Nephron (organoid): Measurements from ENCODE around the gene UROC1.

Experiments
- H3K27ac Mint-ChIP-seq, 3 experiments: 2 replicates each; pipeline ENCODE4 v1.8.0; 2020; ENCODE audit warnings: mixed read lengths in 3 of 3, mild to moderate bottlenecking in 2 of 3, moderate library complexity in 1 of 3
- H3K27me3 Mint-ChIP-seq: 2 replicates; pipeline ENCODE4 v1.8.0; 2021; ENCODE audit warnings: low read depth, mild to moderate bottlenecking, moderate library complexity, mixed read lengths
- H3K36me3 Mint-ChIP-seq: 2 replicates; pipeline ENCODE4 v1.8.0; 2020; ENCODE audit warnings: low read depth, mixed read lengths
- H3K4me1 Mint-ChIP-seq: 2 replicates; pipeline ENCODE4 v1.8.0; 2020; ENCODE audit warnings: mixed read lengths
- H3K4me3 Mint-ChIP-seq, 3 experiments: 2 replicates each; pipeline ENCODE4 v1.8.0; 2020; ENCODE audit warnings: mild to moderate bottlenecking in 3 of 3, mixed read lengths in 3 of 3, moderate library complexity in 2 of 3
- H3K9me3 Mint-ChIP-seq: 2 replicates; pipeline ENCODE4 v1.8.0; 2020; ENCODE audit warnings: mixed read lengths
- CTCF ChIP-seq, 3 experiments: fragments of 200-600 bp; sonication (generic); IDR thresholded peaks; one replicate each; pipeline ENCODE4 v1.5.0; 2021; ENCODE audit warnings: antibody characterized with exemption in 3 of 3; ENCODE audit not compliant: unreplicated experiment in 3 of 3

The UROC1 gene

GRCh38 chr3:126547721-126548120, 30.1 kb upstream of the UROC1 start:
- Mint-ChIP-seq H3K27ac (no peak overlapping the region), H3K4me1 (peaks cover 16% of the 10 kb centered on the region), H3K9me3 (no peaks in the 10 kb centered on the region), H3K36me3 (no peaks in the 10 kb centered on the region), H3K27me3 (peaks cover 11% of the 10 kb centered on the region), H3K4me3 (no peak overlapping the region)
- no peak for TF ChIP-seq CTCF (IDR thresholded peaks at IDR 0.05; ENCODE audit: unreplicated experiment in 3 of 3)

- TF ChIP-seq CTCF (IDR thresholded peaks at IDR 0.05; ENCODE audit: unreplicated experiment in 3 of 3) = no peak
- peaks cover 16% of the 10 kb centered on the region for H3K4me1 Mint-ChIP-seq
- no peaks in the 10 kb centered on the region for H3K36me3 Mint-ChIP-seq
- no peaks in the 10 kb centered on the region for H3K9me3 Mint-ChIP-seq
- no peak overlapping the region for H3K4me3 Mint-ChIP-seq
- peaks cover 11% of the 10 kb centered on the region for H3K27me3 Mint-ChIP-seq
- H3K27ac Mint-ChIP-seq = no peak overlapping the region
Measured at GRCh38 chr3:126546549-126547239, 29.1 kb upstream of the UROC1 start.

GRCh38 chr3:126546013-126546412, 28.4 kb upstream of the UROC1 start:
- H3K27me3 Mint-ChIP-seq = peaks cover 15% of the 10 kb centered on the region
- TF ChIP-seq CTCF (IDR thresholded peaks at IDR 0.05; ENCODE audit: unreplicated experiment in 3 of 3) = no peak
- no peaks in the 10 kb centered on the region for H3K36me3 Mint-ChIP-seq
- H3K4me3 Mint-ChIP-seq = no peak overlapping the region
- no peak overlapping the region for H3K27ac Mint-ChIP-seq
- H3K9me3 Mint-ChIP-seq = no peaks in the 10 kb centered on the region
- H3K4me1 Mint-ChIP-seq = peaks cover 14% of the 10 kb centered on the region

GRCh38 chr3:126545544-126545943, 28.0 kb upstream of the UROC1 start:
- H3K9me3 Mint-ChIP-seq = no peaks in the 10 kb centered on the region
- H3K36me3 Mint-ChIP-seq = no peaks in the 10 kb centered on the region
- H3K27ac Mint-ChIP-seq = no peak overlapping the region
- peaks cover 15% of the 10 kb centered on the region for H3K27me3 Mint-ChIP-seq
- H3K4me3 Mint-ChIP-seq = no peak overlapping the region
- TF ChIP-seq CTCF (IDR thresholded peaks at IDR 0.05; ENCODE audit: unreplicated experiment in 3 of 3) = no peak
- peaks cover 14% of the 10 kb centered on the region for H3K4me1 Mint-ChIP-seq

- no peak for TF ChIP-seq CTCF (IDR thresholded peaks at IDR 0.05; ENCODE audit: unreplicated experiment in 3 of 3)
- H3K4me1 Mint-ChIP-seq = peaks cover 18% of the 10 kb centered on the region
- H3K27me3 Mint-ChIP-seq = peaks cover 16% of the 10 kb centered on the region
- H3K27ac Mint-ChIP-seq = no peak overlapping the region
- H3K36me3 Mint-ChIP-seq = no peaks in the 10 kb centered on the region
- H3K9me3 Mint-ChIP-seq = no peaks in the 10 kb centered on the region
- no peak overlapping the region for H3K4me3 Mint-ChIP-seq
Measured at GRCh38 chr3:126544596-126545281, 27.2 kb upstream of the UROC1 start.
